GM19467 (cell line): Measurements from ENCODE around the gene GPRC5C.
"Not testable (repeated sequence)": the region's sequence is repeated elsewhere in the genome, so short reads cannot be mapped to it uniquely, and the experiment has no call there.

Experiments used
- ATAC-seq: cut with Tn5 transposase; IDR thresholded peaks from one replicate; pipeline ENCODE4 v1.9.1; 2021; ENCODE audit warnings: mild to moderate bottlenecking, moderate library complexity; ENCODE audit not compliant: unreplicated experiment

Gene GPRC5C

DNA sequence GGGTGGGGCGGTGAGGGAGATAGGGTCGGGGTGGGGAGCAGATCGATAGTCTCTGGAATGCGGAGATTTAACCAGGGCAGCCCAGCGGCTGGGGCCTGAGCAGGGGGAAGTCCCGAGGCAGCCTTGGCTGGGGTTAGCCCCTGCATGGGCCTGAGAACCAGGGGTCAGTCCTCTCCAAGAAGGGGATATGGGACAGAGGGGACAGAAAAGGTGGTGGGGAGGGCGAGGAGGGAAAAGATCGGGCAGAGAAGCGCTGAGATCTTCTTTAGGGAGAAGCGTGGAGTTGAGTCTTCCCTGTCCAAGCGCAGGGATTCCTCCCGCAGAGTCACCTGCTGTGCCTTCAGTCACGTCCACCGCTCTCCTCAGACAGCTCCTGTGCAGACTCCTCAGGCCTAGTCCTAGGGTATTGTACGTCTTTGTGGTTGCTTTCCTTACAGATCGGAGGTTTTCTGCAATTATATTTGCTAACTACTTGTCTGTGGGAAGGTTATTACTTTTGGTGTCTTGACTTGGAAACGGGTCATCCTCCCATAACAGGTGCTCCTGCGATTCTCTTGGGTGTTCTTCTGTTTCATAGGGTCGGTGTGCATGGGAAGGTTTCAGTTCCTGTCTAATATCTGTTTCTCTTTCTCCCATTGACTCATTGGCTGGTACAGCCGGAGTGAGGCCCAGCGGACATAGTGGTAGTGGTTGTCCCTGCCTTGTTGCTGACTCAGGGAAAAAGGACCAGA lies 35.5 kb downstream of the GPRC5C start:
- peak; percentile 58 for ATAC-seq

GRCh38 chr17:74471341-74471740 lies 39.5 kb downstream of the GPRC5C start:
- ATAC-seq = no peak

- no peak for ATAC-seq
Observed at GRCh38 chr17:74472890-74473289, 41.0 kb downstream of the GPRC5C start.

DNA sequence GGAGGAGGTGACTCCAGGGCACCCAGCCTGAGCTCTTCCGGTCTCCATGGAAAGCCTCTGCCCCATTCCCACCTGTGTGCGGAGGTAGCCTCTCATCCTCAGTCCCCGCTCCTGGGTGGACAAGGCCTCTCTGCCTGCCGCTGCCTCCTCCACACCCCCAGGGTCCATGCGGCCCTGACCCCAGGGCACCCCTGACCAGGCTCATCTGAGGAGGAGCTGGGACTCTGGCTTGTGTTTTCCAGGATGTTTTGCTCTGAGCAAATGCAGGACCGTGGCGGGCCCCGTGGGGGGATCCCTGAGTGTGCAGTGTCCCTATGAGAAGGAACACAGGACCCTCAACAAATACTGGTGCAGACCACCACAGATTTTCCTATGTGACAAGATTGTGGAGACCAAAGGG lies 41.4 kb downstream of the GPRC5C start:
- ATAC-seq = no peak

DNA sequence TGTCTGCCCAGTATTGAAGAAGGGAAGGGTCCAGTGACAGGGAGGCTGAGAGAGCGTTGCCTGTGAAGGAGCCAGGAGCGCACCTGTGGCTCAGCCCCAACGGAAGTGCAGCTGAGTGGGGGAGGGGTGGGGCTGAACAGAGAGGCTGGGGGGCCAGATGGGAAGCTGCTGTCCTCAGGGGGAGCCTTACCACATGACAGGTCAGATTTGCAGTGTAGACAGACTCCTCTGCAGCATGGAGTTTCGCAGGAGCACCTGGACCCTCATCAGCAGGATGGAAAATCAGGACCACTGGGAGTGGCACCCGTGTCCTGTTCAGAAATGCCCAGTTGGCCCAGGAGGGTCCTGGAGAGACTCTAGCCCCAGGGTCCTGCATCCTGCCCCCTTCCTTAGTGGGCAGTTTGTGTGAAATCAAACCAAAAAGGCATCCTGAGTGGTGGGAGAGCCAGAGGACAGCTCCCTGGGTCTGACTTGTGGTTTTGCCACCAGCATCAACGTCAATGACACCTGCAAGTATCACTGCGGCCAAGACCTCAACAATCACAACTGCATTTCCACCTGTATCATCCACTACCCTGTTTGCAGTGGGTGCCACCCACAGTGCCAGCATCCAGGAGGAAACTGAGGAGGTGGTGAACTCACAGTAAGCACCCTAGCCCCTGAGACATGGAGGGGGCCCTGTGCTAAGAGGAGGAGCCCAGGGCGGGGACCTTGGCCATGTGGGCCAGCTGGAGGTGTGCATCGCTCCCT lies 42.3 kb downstream of the GPRC5C start:
- no peak for ATAC-seq

GRCh38 chr17:74475189-74475588 lies 43.3 kb downstream of the GPRC5C start:
- ATAC-seq = no peak

DNA sequence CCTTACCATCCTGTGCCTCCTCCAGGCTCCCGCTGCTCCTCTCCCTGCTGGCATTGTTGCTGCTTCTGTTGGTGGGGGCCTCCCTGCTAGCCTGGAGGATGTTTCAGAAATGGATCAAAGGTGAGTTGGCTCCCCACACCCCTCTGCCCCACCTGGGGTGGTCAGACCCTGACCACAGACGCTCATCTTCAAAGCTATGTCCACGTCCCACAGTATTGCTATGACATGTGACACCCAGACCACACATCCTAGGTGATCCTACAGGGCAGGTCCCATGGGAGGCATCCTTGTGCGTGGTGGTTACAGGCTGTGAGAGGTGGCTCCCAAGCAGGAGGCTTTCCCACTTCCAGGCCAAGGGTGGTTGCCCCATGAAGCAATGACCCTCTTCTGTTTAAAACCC lies 45.5 kb downstream of the GPRC5C start:
- no peak for ATAC-seq

DNA sequence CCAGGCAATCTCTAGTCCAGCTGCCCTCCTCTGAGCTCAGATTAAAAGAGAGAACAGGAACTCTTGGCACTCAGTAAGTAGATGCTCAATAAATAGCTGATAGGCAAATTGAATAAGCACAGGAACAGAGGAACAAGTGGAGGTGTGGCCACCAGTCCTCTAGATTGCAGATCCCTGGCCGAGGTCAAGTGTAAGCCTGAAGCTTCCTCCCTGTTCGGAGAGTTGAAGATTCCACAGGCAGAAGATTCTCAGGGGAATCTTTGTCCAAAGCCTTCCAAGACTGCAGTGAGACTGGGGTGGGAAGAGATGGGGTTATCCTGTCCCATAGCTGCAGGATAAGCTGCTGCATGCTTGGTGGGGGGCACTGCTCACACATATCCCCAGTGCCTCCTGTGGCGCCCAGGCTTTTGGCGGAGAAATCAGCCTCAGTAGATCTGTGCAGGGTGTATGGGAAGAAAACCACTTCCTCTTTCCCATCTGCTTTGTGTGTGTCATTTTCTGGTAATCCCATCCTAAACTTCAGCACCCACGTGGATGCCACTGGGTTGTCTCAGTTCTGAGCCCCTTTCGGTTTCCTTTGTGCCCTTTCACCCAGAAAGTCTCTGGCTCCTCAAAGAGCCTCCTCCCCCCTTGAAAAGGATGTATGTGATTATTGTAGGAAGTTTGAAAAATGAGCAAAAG lies 46.7 kb downstream of the GPRC5C start:
- ATAC-seq = no peak

DNA sequence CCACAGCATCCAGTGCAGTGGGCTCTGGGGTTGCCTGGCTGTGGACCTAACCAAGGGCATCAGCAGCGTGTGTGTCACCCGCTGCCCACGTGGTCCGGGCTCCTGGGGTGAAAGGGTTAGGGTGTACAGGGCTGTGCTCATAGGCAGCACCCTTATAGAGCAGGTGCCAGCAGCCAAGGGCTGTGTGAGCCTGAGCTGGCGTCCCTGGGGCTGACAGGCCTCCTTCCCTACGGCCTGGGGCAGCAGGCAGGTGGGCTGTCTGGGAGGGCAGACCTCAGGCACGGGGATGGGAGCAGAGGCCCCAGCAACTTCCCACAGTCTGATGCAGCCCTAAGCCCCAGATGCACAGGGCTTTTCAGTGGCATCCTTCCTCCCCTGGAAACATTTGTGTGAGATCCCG lies 48.4 kb downstream of the GPRC5C start:
- ATAC-seq = no peak

GRCh38 chr17:74481621-74482020 lies 49.7 kb downstream of the GPRC5C start:
- ATAC-seq = no peak

DNA sequence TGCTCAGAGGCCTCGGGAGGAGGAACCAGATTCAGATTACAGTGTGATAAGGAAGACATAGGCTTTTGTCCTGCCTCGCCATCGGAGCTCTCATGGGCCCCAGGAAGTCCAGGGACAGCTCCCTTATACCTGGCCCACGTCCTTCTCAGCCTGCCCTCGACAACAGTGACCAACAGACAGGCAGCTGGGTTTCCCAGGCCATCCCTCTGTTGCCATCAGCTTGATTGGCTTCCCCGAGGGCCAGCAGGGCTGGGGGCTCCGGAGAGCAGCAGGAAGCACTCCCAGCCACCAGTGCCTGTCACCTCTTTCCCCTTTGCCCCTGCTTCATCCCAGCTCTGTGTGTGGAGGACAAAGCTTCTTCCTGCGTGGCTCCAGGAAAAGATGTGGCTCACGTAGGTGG lies 52.2 kb downstream of the GPRC5C start:
- no peak for ATAC-seq

DNA sequence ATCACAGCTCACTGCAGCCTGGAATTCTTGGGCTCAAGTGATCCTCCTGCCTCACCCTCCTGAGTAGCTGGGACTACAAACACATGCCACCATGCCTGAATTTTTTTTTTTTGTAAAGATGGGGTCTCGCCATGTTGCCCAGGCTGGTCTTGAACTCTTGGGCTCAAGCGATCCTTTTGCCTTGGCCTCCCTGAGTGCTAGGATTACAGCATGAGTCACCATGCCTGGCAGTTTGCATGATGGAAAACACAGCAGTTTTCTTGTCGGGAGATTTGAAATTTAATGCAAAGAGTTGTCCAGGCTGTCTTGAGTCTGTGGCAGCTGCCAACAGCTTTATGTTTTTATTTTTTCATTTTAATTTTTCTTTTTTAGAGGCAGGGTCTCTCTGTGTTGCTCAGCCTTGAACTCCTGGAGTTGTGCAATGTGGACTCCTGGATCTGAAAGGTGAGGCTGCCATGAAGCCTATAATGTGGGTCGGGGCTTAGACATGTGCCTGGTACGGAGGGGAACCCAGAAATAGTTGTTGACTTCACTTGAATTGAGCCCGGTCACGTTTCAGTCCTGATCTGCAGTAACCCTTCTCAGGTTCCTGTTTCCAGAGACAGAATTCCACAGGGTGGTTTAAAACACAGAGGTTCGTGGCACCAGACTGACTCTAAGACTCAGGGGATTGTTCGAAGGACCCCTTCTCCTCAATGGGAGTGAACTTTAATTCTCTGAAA lies 53.3 kb downstream of the GPRC5C start:
- ATAC-seq = no peak

GRCh38 chr17:74485841-74486240 lies 54.0 kb downstream of the GPRC5C start:
- ATAC-seq = no peak

DNA sequence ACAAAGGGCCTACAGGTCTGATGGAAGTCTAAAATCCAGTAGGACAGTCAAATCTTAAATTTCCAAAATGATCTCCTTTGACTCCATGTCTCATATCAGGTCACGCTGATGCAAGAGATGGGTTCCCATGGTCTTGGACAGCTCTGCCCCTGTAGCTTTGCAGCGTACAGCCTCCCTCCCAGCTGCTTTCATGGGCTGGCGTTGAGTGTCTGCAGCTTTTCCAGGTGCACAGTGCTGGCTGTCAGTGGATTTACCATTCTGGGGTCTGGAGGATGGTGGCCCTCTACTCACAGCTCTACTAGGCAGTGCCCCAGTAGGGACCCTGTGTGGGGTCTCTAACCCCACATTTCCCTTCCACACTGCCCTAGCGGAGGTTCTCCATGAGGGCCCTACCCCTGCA lies 56.4 kb downstream of the GPRC5C start:
- ATAC-seq = not testable (repeated sequence)

GRCh38 chr17:74490716-74491115 lies 58.8 kb downstream of the GPRC5C start:
- no peak for ATAC-seq

- no peak for ATAC-seq
Observed at GRCh38 chr17:74491626-74492025, 59.7 kb downstream of the GPRC5C start.

DNA sequence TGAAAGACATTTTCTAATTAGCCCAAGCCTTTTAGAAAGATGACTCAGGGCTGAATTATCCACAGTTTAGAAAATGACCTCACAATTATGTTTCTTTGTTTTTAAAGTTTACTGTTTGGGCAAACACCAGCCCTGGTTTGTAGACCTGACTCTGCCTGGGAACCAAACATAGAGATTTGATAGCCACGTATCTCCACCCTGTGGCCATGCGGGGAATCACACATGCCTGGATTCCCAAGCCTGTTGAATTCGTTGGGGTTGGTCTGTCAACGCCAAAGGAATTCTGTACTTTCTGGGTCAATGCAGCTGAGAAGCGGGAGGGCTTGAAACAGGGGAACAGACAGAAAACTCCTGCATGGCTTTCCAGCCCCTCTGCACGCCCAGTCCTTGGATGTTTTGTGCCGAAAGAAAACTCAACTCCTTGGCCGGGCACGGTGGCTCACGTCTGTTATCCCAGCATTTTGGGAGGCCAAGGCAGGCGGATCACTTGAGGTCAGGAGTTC lies 61.5 kb downstream of the GPRC5C start:
- no peak for ATAC-seq
